SK-N-SH (cell line): ENCODE measurements around the gene ARHGAP15. TPM values are rescaled to one million over a fixed set of nuclear protein-coding genes. Genes with fewer than 3 reads are reported as not detected.

Experiments
- CTCF ChIA-PET: fragments of 300-600, 350-600 bp; formaldehyde crosslinking; extraction: SDS; loops from one replicate; lab custom pipeline; 2021; lab: Yijun Ruan, JAX
- POLR2A ChIA-PET: fragments of 350-600 bp; sonication (Branson Sonifier 250); formaldehyde crosslinking; extraction: SDS; loops from one replicate; lab custom pipeline; 2020; ENCODE audit warnings: antibody characterized with exemption, inconsistent platforms; lab: Yijun Ruan, JAX
- DNase-seq: peaks from one replicate; pipeline ENCODE4 v3.0.0; 2012
- H2AFZ ChIP-seq: fragments of 200-600 bp; sonication (generic); 2 replicates; pipeline ENCODE4 v1.8.1; 2016; ENCODE audit warnings: antibody characterized with exemption, mild to moderate bottlenecking, low read depth
- H3F3A ChIP-seq: fragments of 200-600 bp; sonication (generic); replicated peaks from 2 replicates; pipeline ENCODE3; 2016; ENCODE audit warnings: antibody characterized with exemption, mild to moderate bottlenecking; ENCODE audit not compliant: insufficient read depth
- H3K27ac ChIP-seq, 2 experiments: fragments of 200-500 bp in 1 of 2; fragments of 200-600 bp in 1 of 2; sonication (Bioruptor generic) in 1 of 2; sonication (generic), shearing (Covaris generic) in 1 of 2; 2 replicates each; pipeline versions ENCODE4 v1.5.1 to v1.6.1; 2014 to 2016; ENCODE audit warnings: low read depth in 2 of 2, inconsistent platforms in 1 of 2, low read length in 1 of 2, mild to moderate bottlenecking in 1 of 2, mixed read lengths in 1 of 2
- H3K27me3 ChIP-seq: fragments of 200-600 bp; sonication (generic), shearing (Covaris generic); 2 replicates; pipeline ENCODE4 v1.6.1; 2016; ENCODE audit warnings: mixed run types; ENCODE audit not compliant: insufficient read depth
- H3K36me3 ChIP-seq, 2 experiments: fragments of 200-500 bp in 1 of 2; fragments of 200-600 bp in 1 of 2; sonication (Bioruptor generic) in 1 of 2; sonication (generic) in 1 of 2; replicated peaks in 1 of 2; 2 replicates each; pipeline versions ENCODE3 to v1.5.1; 2014 to 2016; ENCODE audit warnings: low read length in 1 of 2, mild to moderate bottlenecking in 1 of 2; ENCODE audit not compliant: insufficient read depth in 2 of 2, control insufficient read depth in 1 of 2
- H3K4me1 ChIP-seq, 2 experiments: fragments of 200-500 bp in 1 of 2; fragments of 200-600 bp in 1 of 2; sonication (Bioruptor generic) in 1 of 2; sonication (generic), shearing (Covaris generic) in 1 of 2; 2 replicates each; pipeline versions ENCODE4 v1.5.1 to v1.6.1; 2014 to 2016; ENCODE audit warnings: low read depth in 1 of 2, low read length in 1 of 2, mixed run types in 1 of 2; ENCODE audit not compliant: insufficient read depth in 2 of 2, control insufficient read depth in 1 of 2
- H3K4me2 ChIP-seq: fragments of 200-600 bp; sonication (generic), shearing (Covaris generic); 2 replicates; pipeline ENCODE4 v1.6.1; 2017; ENCODE audit warnings: mixed run types
- H3K4me3 ChIP-seq, 2 experiments: fragments of 200-500 bp in 1 of 2; fragments of 200-600 bp in 1 of 2; sonication (Bioruptor generic) in 1 of 2; sonication (generic), shearing (Covaris generic) in 1 of 2; 2 replicates each; pipeline versions ENCODE4 v1.5.1 to v1.8.1; 2014 to 2016; ENCODE audit warnings: low read depth in 2 of 2, inconsistent platforms in 1 of 2, low read length in 1 of 2, mild to moderate bottlenecking in 1 of 2, mixed read lengths in 1 of 2, moderate library complexity in 1 of 2
- H3K79me2 ChIP-seq: fragments of 200-600 bp; sonication (generic); 2 replicates; pipeline ENCODE4 v1.8.1; 2017; ENCODE audit warnings: mild to moderate bottlenecking; ENCODE audit not compliant: insufficient read depth
- H3K9ac ChIP-seq: fragments of 200-600 bp; sonication (generic); 2 replicates; pipeline ENCODE4 v1.6.1; 2017; ENCODE audit warnings: mixed run types
- H3K9me2 ChIP-seq: fragments of 200-600 bp; sonication (generic); 2 replicates; pipeline ENCODE4 v1.6.1; 2017; ENCODE audit warnings: mixed run types
- H3K9me3 ChIP-seq: fragments of 200-600 bp; sonication (generic); 2 replicates; pipeline ENCODE4 v1.6.1; 2017; ENCODE audit warnings: mixed run types, mild to moderate bottlenecking, moderate library complexity
- H4K20me1 ChIP-seq: fragments of 200-600 bp; sonication (generic); 2 replicates; pipeline ENCODE4 v1.6.1; 2017; ENCODE audit warnings: mild to moderate bottlenecking, mixed run types; ENCODE audit not compliant: insufficient read depth
- CHD2 ChIP-seq: fragments of 150-350 bp; IDR thresholded peaks from 2 replicates; pipeline ENCODE4 v1.6.1; 2018; ENCODE audit warnings: low read length; ENCODE audit not compliant: partially characterized antibody
- CTCF ChIP-seq: fragments of 200-600 bp; sonication (generic); IDR thresholded peaks from 2 replicates; pipeline ENCODE4 v1.6.1; 2017; ENCODE audit warnings: antibody characterized with exemption, mild to moderate bottlenecking, moderate library complexity
- ELF1 ChIP-seq: IDR thresholded peaks from 2 replicates; pipeline ENCODE4 v1.4.0; 2012
- EP300 ChIP-seq, 2 experiments: IDR thresholded peaks; 2 replicates each; pipeline versions ENCODE4 v1.4.0 to v1.6.1; 2012; ENCODE audit warnings: borderline replicate concordance in 1 of 2, low read depth in 1 of 2, low read length in 1 of 2
- EZH2phosphoT487 ChIP-seq: fragments of 200-600 bp; sonication (generic); IDR thresholded peaks from 2 replicates; pipeline ENCODE4 v1.6.1; 2017; ENCODE audit warnings: low read depth, mixed run types, mild to moderate bottlenecking, antibody characterized with exemption, moderate library complexity, borderline replicate concordance
- FOSL2 ChIP-seq: IDR thresholded peaks from 2 replicates; pipeline ENCODE4 v1.4.0; 2012; ENCODE audit warnings: low read depth, mild to moderate bottlenecking, moderate library complexity, borderline replicate concordance
- FOXM1 ChIP-seq: IDR thresholded peaks from 2 replicates; pipeline ENCODE4 v1.4.0; 2012; ENCODE audit warnings: low read depth, mild to moderate bottlenecking
- GABPA ChIP-seq: IDR thresholded peaks from 2 replicates; pipeline ENCODE4 v1.4.0; 2012; ENCODE audit warnings: low read depth, mild to moderate bottlenecking
- GATA2 ChIP-seq: sonication (generic); formaldehyde crosslinking; IDR thresholded peaks from 2 replicates; pipeline ENCODE4 v1.5.0; 2020; ENCODE audit warnings: mild to moderate bottlenecking, missing genetic modification reagents
- MAX ChIP-seq: IDR thresholded peaks from 2 replicates; pipeline ENCODE4 v1.4.0; 2012; ENCODE audit warnings: low read depth
- MEF2A ChIP-seq: IDR thresholded peaks from 2 replicates; pipeline ENCODE4 v1.4.0; 2012; ENCODE audit warnings: low read depth, borderline replicate concordance
- NRF1 ChIP-seq: IDR thresholded peaks from 2 replicates; pipeline ENCODE4 v1.6.1; 2012; ENCODE audit warnings: low read depth, mild to moderate bottlenecking, low read length
- PBX3 ChIP-seq: IDR thresholded peaks from 2 replicates; pipeline ENCODE4; 2012
- POLR2AphosphoS5 ChIP-seq: IDR thresholded peaks from 2 replicates; pipeline ENCODE4 v1.6.1; 2012; ENCODE audit warnings: low read depth, low read length
- RCOR1 ChIP-seq: fragments of 150-350 bp; IDR thresholded peaks from 2 replicates; pipeline ENCODE4 v1.6.1; 2017; ENCODE audit warnings: antibody characterized with exemption, low read length
- SIN3A ChIP-seq: IDR thresholded peaks from 2 replicates; pipeline ENCODE4 v1.6.1; 2012; ENCODE audit warnings: low read depth, mild to moderate bottlenecking, low read length, moderate library complexity, borderline replicate concordance
- TCF12 ChIP-seq: IDR thresholded peaks from 2 replicates; pipeline ENCODE4 v1.4.0; 2012
- TEAD4 ChIP-seq: IDR thresholded peaks from 2 replicates; pipeline ENCODE4 v1.4.0; 2012; ENCODE audit warnings: mild to moderate bottlenecking, borderline replicate concordance; ENCODE audit not compliant: insufficient read depth
- USF2 ChIP-seq: fragments of 150-350 bp; IDR thresholded peaks from 2 replicates; pipeline ENCODE4 v1.6.1; 2017; ENCODE audit warnings: antibody characterized with exemption, low read length, low read depth, borderline replicate concordance
- YY1 ChIP-seq: IDR thresholded peaks from 2 replicates; pipeline ENCODE4 v1.4.0; 2012; ENCODE audit warnings: low read depth, mild to moderate bottlenecking
- ZBTB33 ChIP-seq: IDR thresholded peaks from 2 replicates; pipeline ENCODE4 v1.4.0; 2012; ENCODE audit warnings: low read depth, borderline replicate concordance
- WGBS: methylation state at CpG from one replicate; pipeline ENCODE4 v1.1.6; 2017; ENCODE audit warnings: low lambda C conversion rate; 5-methylcytosine and 5-hydroxymethylcytosine counted together
- polyA plus RNA-seq, 3 experiments: library from polyadenylated mRNA; depleted of rRNA; stranded (reverse); fragments of >200 nt; gene quantifications; 2 replicates each; pipeline ENCODE4 v1.2.3, GENCODE V29; 2012

Gene ARHGAP15
- polyA plus RNA-seq, 1 of the 3 experiments (the other 2 are of a cell fraction), result not detected

GRCh38 chr2:143545949-143546255 is 416.7 kb downstream of the ARHGAP15 start:
- H3K4me2 ChIP-seq, result no peak overlapping the region
- POLR2A ChIA-PET, result interaction anchor here (1.2 kb wide), 1 partner anchor 20 kb away, joined by 3 read pairs; no protein-coding TSS in a partner anchor
- H3K27me3 ChIP-seq, result no peaks in the 10 kb centered on the region
- no peak overlapping the region for H3K4me3 ChIP-seq
- H3F3A ChIP-seq, result no peaks in the 10 kb centered on the region
- 83% methylated on average over 4 of the region's 4 CpGs for WGBS
- H3K9ac ChIP-seq, result no peak overlapping the region
- H3K27ac ChIP-seq, result peak overlapping the region in 1 of 2 experiments; percentile 71; a peak in 2 of 4 replicates
- CTCF ChIA-PET, result no interaction called here
- no peaks in the 10 kb centered on the region for H3K9me3 ChIP-seq
- no peak overlapping the region for H2AFZ ChIP-seq
- no peaks in the 10 kb centered on the region for H3K9me2 ChIP-seq
- DNase-seq, result no peak
- H4K20me1 ChIP-seq, result no peaks in the 10 kb centered on the region
- no peaks in the 10 kb centered on the region for H3K36me3 ChIP-seq
- peaks cover 0 to 10% of the 10 kb centered on the region in 2 experiments; a peak in 2 of 4 replicates for H3K4me1 ChIP-seq
- TF ChIP-seq ZBTB33 (no peak), PBX3 (0 out of 2 replicates have a peak, but pooled peaks have one; percentile 6), NRF1 (no peak), MAX (no peak), POLR2AphosphoS5 (no peak), CTCF (no peak), TCF12 (no peak), TEAD4 (no peak)
- no peaks in the 10 kb centered on the region for H3K79me2 ChIP-seq

- Histone ChIP-seq H3K9ac (no peak overlapping the region), H3F3A (no peaks in the 10 kb centered on the region), H3K27ac (no peak overlapping the region), H3K4me1 (peaks cover 0 to 10% of the 10 kb centered on the region in 2 experiments; a peak in 2 of 4 replicates), H3K4me3 (no peak overlapping the region), H4K20me1 (no peaks in the 10 kb centered on the region), H3K4me2 (no peak overlapping the region), H2AFZ (no peak overlapping the region), H3K36me3 (no peaks in the 10 kb centered on the region), H3K9me3 (no peaks in the 10 kb centered on the region), H3K79me2 (no peaks in the 10 kb centered on the region), H3K27me3 (no peaks in the 10 kb centered on the region), H3K9me2 (no peaks in the 10 kb centered on the region)
- 39% methylated on average over 2 of the region's 2 CpGs for WGBS
- no peak for DNase-seq
- ChIA-PET CTCF (no interaction called here), POLR2A (no interaction called here)
- TF ChIP-seq MEF2A, result no peak
- TF ChIP-seq EP300 (IDR thresholded peaks at IDR 0.05; ENCODE audit: borderline replicate concordance in 1 of 2, low read depth in 1 of 2, low read length in 1 of 2), result no peak
- no peak for TF ChIP-seq GATA2 (CRISPR knock-in tag)
- TF ChIP-seq RCOR1, result no peak
- no peak for TF ChIP-seq ELF1
- no peak for TF ChIP-seq EZH2phosphoT487
- TF ChIP-seq SIN3A, result no peak
- TF ChIP-seq FOXM1, result no peak
- no peak for TF ChIP-seq CHD2
- TF ChIP-seq NRF1, result no peak
- TF ChIP-seq YY1, result no peak
- TF ChIP-seq FOSL2, result no peak
- no peak for TF ChIP-seq USF2
- no peak for TF ChIP-seq CTCF
- no peak for TF ChIP-seq GABPA
These were observed 418.8 kb downstream of the ARHGAP15 start for GRCh38 chr2:143548032-143548431.
